Neutrophil (primary cell): Measurements from ENCODE around the gene NUP210.

Experiments
- H3K27ac ChIP-seq: fragments of 200-600 bp; sonication (generic); 2 replicates; pipeline ENCODE4 v1.5.1; 2016; ENCODE audit warnings: mild to moderate bottlenecking, moderate library complexity
- H3K27me3 ChIP-seq: fragments of 200-600 bp; sonication (generic); 2 replicates; pipeline ENCODE4 v1.6.0; 2016; ENCODE audit warnings: mild to moderate bottlenecking
- H3K36me3 ChIP-seq: fragments of 200-600 bp; sonication (generic); 2 replicates; pipeline ENCODE4 v1.5.1; 2017
- H3K4me1 ChIP-seq, 2 experiments: fragments of 200-600 bp in 1 of 2; sonication (generic) in 1 of 2; 1 replicate in 1 of 2; 2 replicates in 1 of 2; pipeline versions ENCODE4 v1.5.1 to v1.6.1; 2013 to 2016; ENCODE audit warnings: low read depth in 1 of 2, low read length in 1 of 2, mild to moderate bottlenecking in 1 of 2, moderate library complexity in 1 of 2; ENCODE audit not compliant: control insufficient read depth in 1 of 2, insufficient read depth in 1 of 2
- H3K4me3 ChIP-seq, 2 experiments: fragments of 200-600 bp in 1 of 2; sonication (generic) in 1 of 2; 1 replicate in 1 of 2; 2 replicates in 1 of 2; pipeline ENCODE4 v1.5.1; 2013 to 2016; ENCODE audit warnings: low read depth in 1 of 2, low read length in 1 of 2, mild to moderate bottlenecking in 1 of 2, moderate library complexity in 1 of 2
- H3K9me3 ChIP-seq: fragments of 200-600 bp; sonication (generic); 2 replicates; pipeline ENCODE4 v1.5.1; 2016
- TF ChIP-seq, protein P1 (sequence below): fragments of 200-600 bp; sonication (generic); IDR thresholded peaks from 2 replicates; pipeline ENCODE4 v1.5.1; 2016; ENCODE audit warnings: antibody characterized with exemption

The NUP210 gene

GRCh38 chr3:13420045-13420830, at the start of gene NUP210:
TSS of gene NUP210 (minus strand) at chr3:13420322. CDS start at chr3:13420226, 96 bp downstream.
- Histone ChIP-seq H3K36me3 (no peaks in the 10 kb centered on the region), H3K27ac (peak within 1 kb of the TSS; percentile 80), H3K27me3 (no peaks in the 10 kb centered on the region), H3K4me3 (peak within 1 kb of the TSS; percentile 72 to 74), H3K4me1 (peaks cover 61% of the 10 kb centered on the region in 2 experiments), H3K9me3 (no peaks in the 10 kb centered on the region)
- TF ChIP-seq, protein P1, sequence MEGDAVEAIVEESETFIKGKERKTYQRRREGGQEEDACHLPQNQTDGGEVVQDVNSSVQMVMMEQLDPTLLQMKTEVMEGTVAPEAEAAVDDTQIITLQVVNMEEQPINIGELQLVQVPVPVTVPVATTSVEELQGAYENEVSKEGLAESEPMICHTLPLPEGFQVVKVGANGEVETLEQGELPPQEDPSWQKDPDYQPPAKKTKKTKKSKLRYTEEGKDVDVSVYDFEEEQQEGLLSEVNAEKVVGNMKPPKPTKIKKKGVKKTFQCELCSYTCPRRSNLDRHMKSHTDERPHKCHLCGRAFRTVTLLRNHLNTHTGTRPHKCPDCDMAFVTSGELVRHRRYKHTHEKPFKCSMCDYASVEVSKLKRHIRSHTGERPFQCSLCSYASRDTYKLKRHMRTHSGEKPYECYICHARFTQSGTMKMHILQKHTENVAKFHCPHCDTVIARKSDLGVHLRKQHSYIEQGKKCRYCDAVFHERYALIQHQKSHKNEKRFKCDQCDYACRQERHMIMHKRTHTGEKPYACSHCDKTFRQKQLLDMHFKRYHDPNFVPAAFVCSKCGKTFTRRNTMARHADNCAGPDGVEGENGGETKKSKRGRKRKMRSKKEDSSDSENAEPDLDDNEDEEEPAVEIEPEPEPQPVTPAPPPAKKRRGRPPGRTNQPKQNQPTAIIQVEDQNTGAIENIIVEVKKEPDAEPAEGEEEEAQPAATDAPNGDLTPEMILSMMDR, result no peak

- no peaks in the 10 kb centered on the region for H3K36me3 ChIP-seq
- peaks cover 26% of the 10 kb centered on the region for H3K27me3 ChIP-seq
- TF ChIP-seq, protein P1, result no peak
- H3K27ac ChIP-seq, result no peak overlapping the region
- no peak overlapping the region for H3K4me3 ChIP-seq
- H3K9me3 ChIP-seq, result no peaks in the 10 kb centered on the region
- no peaks in the 10 kb centered on the region for H3K4me1 ChIP-seq
Measured at GRCh38 chr3:13466781-13467180, 46.7 kb upstream of the NUP210 start.

GRCh38 chr3:13465236-13465873, 45.2 kb upstream of the NUP210 start:
- no peaks in the 10 kb centered on the region for H3K36me3 ChIP-seq
- peaks cover 17% of the 10 kb centered on the region for H3K27me3 ChIP-seq
- no peak overlapping the region for H3K4me3 ChIP-seq
- TF ChIP-seq, protein P1, result no peak
- H3K4me1 ChIP-seq, result no peaks in the 10 kb centered on the region
- H3K9me3 ChIP-seq, result no peaks in the 10 kb centered on the region
- H3K27ac ChIP-seq, result no peak overlapping the region

DNA sequence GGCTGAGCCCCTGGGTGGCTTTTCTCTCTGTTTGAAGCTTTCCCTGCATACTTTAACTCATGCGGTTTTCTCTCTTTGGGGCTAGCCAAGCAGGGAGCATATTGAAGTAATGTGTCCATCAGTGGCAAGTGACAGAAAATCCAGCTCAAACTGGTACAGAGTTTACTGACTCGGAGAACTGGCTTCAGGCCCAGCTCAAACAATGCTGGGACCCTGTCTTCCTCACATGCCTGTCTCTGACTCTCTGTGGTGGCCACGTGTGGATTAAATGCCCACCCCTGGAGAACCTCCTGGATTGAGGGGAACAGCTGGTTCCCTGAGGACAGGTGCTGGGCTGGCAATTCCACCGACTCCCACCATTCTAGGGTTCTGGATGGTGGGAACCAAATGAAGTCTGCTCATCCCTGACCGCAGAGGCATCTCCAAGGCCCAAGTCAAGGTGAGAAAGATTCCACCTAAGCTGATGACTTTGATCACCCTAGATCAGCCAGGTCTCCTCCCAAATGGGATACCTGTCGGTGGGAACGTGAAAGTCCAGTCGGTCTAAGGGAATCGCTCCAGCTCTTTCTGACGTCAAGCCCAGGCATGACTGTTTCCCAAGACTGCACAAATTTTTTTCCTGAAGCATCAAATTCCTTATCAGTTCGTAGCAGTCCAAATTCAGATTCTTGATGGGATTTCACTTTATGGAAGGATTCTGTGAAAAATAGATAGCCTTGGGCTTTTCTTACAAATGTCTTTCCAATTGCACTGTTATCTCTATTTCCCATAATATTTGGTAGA, 43.7 kb upstream of the NUP210 start:
- Histone ChIP-seq H3K4me1 (no peaks in the 10 kb centered on the region), H3K27ac (no peak overlapping the region), H3K36me3 (no peaks in the 10 kb centered on the region), H3K9me3 (no peaks in the 10 kb centered on the region), H3K27me3 (peaks cover 17% of the 10 kb centered on the region), H3K4me3 (no peak overlapping the region)
- TF ChIP-seq, protein P1, result no peak

GRCh38 chr3:13462822-13463221, 42.7 kb upstream of the NUP210 start:
- Histone ChIP-seq H3K9me3 (no peaks in the 10 kb centered on the region), H3K36me3 (no peaks in the 10 kb centered on the region)

More at GRCh38 chr3:13462822-13463221, 42.7 kb upstream of the NUP210 start:
- Histone ChIP-seq H3K27me3 (peaks cover 17% of the 10 kb centered on the region), H3K4me1 (no peaks in the 10 kb centered on the region), H3K27ac (no peak overlapping the region), H3K4me3 (no peak overlapping the region)
- TF ChIP-seq, protein P1, result no peak
